CD4-positive, alpha-beta T cell (primary cell): Measurements from ENCODE around the gene BLACAT1. TPM values are rescaled to one million over a fixed set of nuclear protein-coding genes. Genes with fewer than 3 reads are reported as not detected.

Experiments
- ATAC-seq: fragments of 200-7000 bp; cut with Tn5 transposase; one replicate; pipeline ENCODE4 v1.10.0; 2022; ENCODE audit warnings: mild to moderate bottlenecking; ENCODE audit not compliant: poor library complexity
- CTCF ChIA-PET: fragments of 350-600 bp; sonication (Branson Sonifier 250); formaldehyde crosslinking; loops from one replicate; lab custom pipeline; 2021; ENCODE audit warnings: antibody characterized with exemption, inconsistent platforms; lab: Charles Lee
- POLR2A ChIA-PET: fragments of 350-600 bp; sonication (Branson Sonifier 250); formaldehyde crosslinking; loops from one replicate; lab custom pipeline; 2021; ENCODE audit warnings: antibody characterized with exemption, inconsistent platforms; lab: Charles Lee
- DNase-seq, 14 experiments: peaks; one replicate each; pipeline ENCODE4 v3.0.0-alpha.2; 2013 to 2020; ENCODE audit warnings: mixed read lengths in 2 of 14
- H3K27ac ChIP-seq, 2 donors: one replicate each; pipeline versions ENCODE4 v1.5.1 to v1.7.0; 2013; ENCODE audit warnings: low read length in 2 of 2, low read depth in 1 of 2, mild to moderate bottlenecking in 1 of 2
- H3K27me3 ChIP-seq, 2 experiments: 1 replicate in 1 of 2; 2 replicates in 1 of 2; pipeline versions ENCODE4 v1.6.1 to v1.7.0; 2013; ENCODE audit warnings: low read length in 2 of 2, control low read depth in 1 of 2, mild to moderate bottlenecking in 1 of 2, moderate library complexity in 1 of 2; ENCODE audit not compliant: insufficient read depth in 2 of 2, control insufficient read depth in 1 of 2
- H3K36me3 ChIP-seq: one replicate; pipeline ENCODE4 v1.6.1; 2013; ENCODE audit warnings: low read length, control low read depth; ENCODE audit not compliant: insufficient read depth
- H3K4me1 ChIP-seq: one replicate; pipeline ENCODE4 v1.6.1; 2013; ENCODE audit warnings: low read length, control low read depth; ENCODE audit not compliant: insufficient read depth
- H3K4me3 ChIP-seq: one replicate; pipeline ENCODE4 v1.5.1; 2013; ENCODE audit warnings: mild to moderate bottlenecking, low read length, moderate library complexity
- H3K9me3 ChIP-seq, 2 experiments: 1 replicate in 1 of 2; 2 replicates in 1 of 2; pipeline versions ENCODE4 v1.6.1 to v1.7.0; 2013; ENCODE audit warnings: low read length in 2 of 2, mild to moderate bottlenecking in 2 of 2, control low read depth in 1 of 2, moderate library complexity in 1 of 2; ENCODE audit not compliant: control insufficient read depth in 1 of 2, insufficient read depth in 1 of 2
- H3K27ac Mint-ChIP-seq: one replicate; pipeline ENCODE4 v1.8.0; 2020; ENCODE audit warnings: mixed read lengths
- H3K27me3 Mint-ChIP-seq: one replicate; pipeline ENCODE4 v1.8.0; 2021; ENCODE audit warnings: mixed read lengths
- H3K36me3 Mint-ChIP-seq: one replicate; pipeline ENCODE4 v1.8.0; 2021; ENCODE audit warnings: low read depth, mixed read lengths
- H3K4me1 Mint-ChIP-seq: one replicate; pipeline ENCODE4 v1.8.0; 2021; ENCODE audit warnings: low read depth, mixed read lengths
- H3K4me3 Mint-ChIP-seq: one replicate; pipeline ENCODE4 v1.8.0; 2020; ENCODE audit warnings: mild to moderate bottlenecking, mixed read lengths
- H3K9me3 Mint-ChIP-seq: one replicate; pipeline ENCODE4 v1.8.0; 2020; ENCODE audit warnings: mixed read lengths
- CTCF ChIP-seq: fragments of 200-600 bp; IDR thresholded peaks from one replicate; pipeline ENCODE4 v1.8.0; 2022; ENCODE audit warnings: antibody characterized with exemption, mild to moderate bottlenecking
- intact Hi-C, 2 experiments: fragments of 100-400 bp; cut with DNase I in 1 of 2; cut with micrococcal nuclease in 1 of 2; formaldehyde crosslinking; loops; one replicate each; pipeline versions ENCODE4 v1.15.1 to v1.9.0; 2023 to 2025; cut with DNase I, micrococcal nuclease
- total RNA-seq, 174 experiments: library from RNA in 2 of 174; stranded (reverse) in 2 of 174; gene quantifications; one replicate each; pipeline ENCODE4 v1.2.3 and lab custom pipeline; 2021 to 2026

The BLACAT1 gene
- total RNA-seq, 2 experiments from 2014 or later, result not detected

- Mint-ChIP-seq H3K4me3 (peak overlapping the region; percentile 88), H3K27ac (peak overlapping the region; percentile 90), H3K27me3 (peaks cover under 1% of the 10 kb centered on the region), H3K4me1 (peaks cover 26% of the 10 kb centered on the region), H3K36me3 (no peaks in the 10 kb centered on the region), H3K9me3 (no peaks in the 10 kb centered on the region)
- no peaks in the 10 kb centered on the region for H3K9me3 ChIP-seq
- H3K36me3 ChIP-seq, result no peaks in the 10 kb centered on the region
- TF ChIP-seq CTCF, result no peak
- H3K4me1 ChIP-seq, result peaks cover 31% of the 10 kb centered on the region
- H3K27me3 ChIP-seq, result peaks cover 0 to 5% of the 10 kb centered on the region in 2 experiments
- H3K4me3 ChIP-seq, result peak overlapping the region; percentile 57
- ATAC-seq (peak; percentile 98), DNase-seq (peak; percentile 47 to 86 (median 66))
- CTCF ChIA-PET, result interaction anchor here (0.6 to 1.3 kb wide), 4 partner anchors 10 to 166 kb away, joined by 3 to 5 read pairs (median 4); no protein-coding TSS in a partner anchor
- peak overlapping the region; percentile 39 to 75 for H3K27ac ChIP-seq
- intact Hi-C loops, result loop anchor here in 1 of 2 experiments (5.0 kb wide), 1 partner anchor 47 kb away; no protein-coding TSS in a partner anchor
- POLR2A ChIA-PET, result interaction anchor here (0.6 to 1.5 kb wide), 7 partner anchors 10 to 191 kb away, joined by 3 to 6 read pairs (median 3); no protein-coding TSS in a partner anchor
Measured at GRCh38 chr1:205440476-205441317, 15.1 kb downstream of the BLACAT1 start.

GRCh38 chr1:205440121-205440475 lies 15.7 kb downstream of the BLACAT1 start:
- Mint-ChIP-seq H3K4me1 (peaks cover 26% of the 10 kb centered on the region), H3K36me3 (no peaks in the 10 kb centered on the region), H3K27ac (peak overlapping the region; percentile 90), H3K9me3 (no peaks in the 10 kb centered on the region), H3K4me3 (peak overlapping the region; percentile 66), H3K27me3 (peaks cover 4% of the 10 kb centered on the region)
- ChIA-PET CTCF (interaction anchor here (0.8 to 1.2 kb wide), 2 partner anchors 45 to 165 kb away, joined by 3 read pairs; no protein-coding TSS in a partner anchor), POLR2A (interaction anchor here (1.5 kb wide), 1 partner anchor 18 kb away, joined by 4 read pairs; no protein-coding TSS in a partner anchor)
- Histone ChIP-seq H3K27me3 (peaks cover 0 to 5% of the 10 kb centered on the region in 2 experiments), H3K36me3 (no peaks in the 10 kb centered on the region), H3K4me3 (peak overlapping the region; percentile 57), H3K9me3 (no peaks in the 10 kb centered on the region), H3K4me1 (peaks cover 31% of the 10 kb centered on the region), H3K27ac (peak overlapping the region in 1 of 2 donors; percentile 75)
- no peak for ATAC-seq
- DNase-seq, result no peak
- intact Hi-C loops, result loop anchor here in 1 of 2 experiments (5.0 kb wide), 1 partner anchor 47 kb away; no protein-coding TSS in a partner anchor
- TF ChIP-seq CTCF, result no peak

GRCh38 chr1:205438213-205439158 lies 17.4 kb downstream of the BLACAT1 start:
- H3K27ac ChIP-seq, result no peak overlapping the region

More at GRCh38 chr1:205438213-205439158, 17.4 kb downstream of the BLACAT1 start:
- Histone ChIP-seq H3K36me3 (no peaks in the 10 kb centered on the region), H3K4me1 (peaks cover 31% of the 10 kb centered on the region), H3K4me3 (no peak overlapping the region), H3K27me3 (peaks cover 0 to 5% of the 10 kb centered on the region in 2 experiments), H3K9me3 (no peaks in the 10 kb centered on the region)
- H3K4me3 Mint-ChIP-seq, result no peak overlapping the region
- H3K4me1 Mint-ChIP-seq, result peaks cover 26% of the 10 kb centered on the region
- DNase-seq, result no peak
- H3K36me3 Mint-ChIP-seq, result no peaks in the 10 kb centered on the region
- H3K27me3 Mint-ChIP-seq, result peaks cover 18% of the 10 kb centered on the region
- no peak for ATAC-seq
- ChIA-PET POLR2A (no interaction called here), CTCF (interaction anchor here (1.4 kb wide), 1 partner anchor 47 kb away, joined by 5 read pairs; no protein-coding TSS in a partner anchor)
- H3K27ac Mint-ChIP-seq, result peak overlapping the region; percentile 90
- no peak for TF ChIP-seq CTCF
- no peaks in the 10 kb centered on the region for H3K9me3 Mint-ChIP-seq
- intact Hi-C loops, result no loop called here
